SK-N-SH treated with all-trans-retinoic acid at 6 μM for 48 hours (cell line): Measurements from ENCODE around the gene NRAP.

Source experiments
- ATAC-seq: fragments of 200-7000 bp; cut with Tn5 transposase; 3 replicates; pipeline ENCODE4 v1.9.1; 2020; ENCODE audit warnings: mild to moderate bottlenecking, moderate library complexity
- ARNTL ChIP-seq: fragments of 450-650 bp; formaldehyde crosslinking; IDR thresholded peaks from 2 replicates; pipeline ENCODE4 v1.5.0; 2020; ENCODE audit warnings: low read depth, mild to moderate bottlenecking, moderate library complexity, borderline replicate concordance
- BACH2 ChIP-seq: fragments of 250-450 bp; sonication (Bioruptor Pico); IDR thresholded peaks from 2 replicates; pipeline ENCODE4 v1.9.0; 2021; ENCODE audit warnings: mild to moderate bottlenecking, borderline replicate concordance
- CREB5 ChIP-seq: fragments of 250-450 bp; sonication (Bioruptor Pico); IDR thresholded peaks from 2 replicates; pipeline ENCODE4 v1.5.1; 2020; ENCODE audit warnings: low read depth, mild to moderate bottlenecking, moderate library complexity
- CSDC2 ChIP-seq: fragments of 250-450 bp; sonication (Bioruptor Pico); IDR thresholded peaks from 2 replicates; pipeline ENCODE4 v1.5.0; 2020; ENCODE audit warnings: mild to moderate bottlenecking, moderate library complexity
- CSRNP3 ChIP-seq: fragments of 250-450 bp; sonication (Bioruptor Pico); IDR thresholded peaks from 2 replicates; pipeline ENCODE4 v1.5.1; 2021; ENCODE audit warnings: mild to moderate bottlenecking, moderate library complexity
- ESRRG ChIP-seq: fragments of 250-450 bp; sonication (Bioruptor Pico); IDR thresholded peaks from 2 replicates; pipeline ENCODE4 v1.6.1; 2021; ENCODE audit warnings: mild to moderate bottlenecking
- GLIS3 ChIP-seq: fragments of 250-450 bp; sonication (Bioruptor Pico); IDR thresholded peaks from 2 replicates; pipeline ENCODE4 v1.5.0; 2020; ENCODE audit warnings: mild to moderate bottlenecking, moderate library complexity
- ISL1 ChIP-seq: fragments of 250-450 bp; sonication (Bioruptor Pico); IDR thresholded peaks from 2 replicates; pipeline ENCODE4 v2.1.2; 2022; ENCODE audit warnings: mild to moderate bottlenecking, moderate library complexity
- OSR1 ChIP-seq: fragments of 250-450 bp; sonication (Bioruptor Pico); IDR thresholded peaks from 2 replicates; pipeline ENCODE4 v1.8.0; 2022; ENCODE audit warnings: moderate library complexity, mild to moderate bottlenecking, inconsistent platforms
- PATZ1 ChIP-seq: fragments of 250-450 bp; sonication (Bioruptor Pico); IDR thresholded peaks from 2 replicates; pipeline ENCODE4 v1.8.0; 2020; ENCODE audit warnings: mild to moderate bottlenecking, moderate library complexity, borderline replicate concordance
- POU6F1 ChIP-seq: fragments of 250-450 bp; sonication (Bioruptor Pico); IDR thresholded peaks from 2 replicates; pipeline ENCODE4 v1.8.0; 2021; ENCODE audit warnings: low read depth, mild to moderate bottlenecking, moderate library complexity, borderline replicate concordance
- PPARA ChIP-seq: fragments of 250-450 bp; sonication (Bioruptor Pico); IDR thresholded peaks from 2 replicates; pipeline ENCODE4 v1.5.0; 2020; ENCODE audit warnings: mild to moderate bottlenecking, borderline replicate concordance
- RARB ChIP-seq: fragments of 250-450 bp; sonication (Bioruptor Pico); IDR thresholded peaks from 2 replicates; pipeline ENCODE4 v1.8.0; 2021; ENCODE audit warnings: mild to moderate bottlenecking, moderate library complexity
- SNAI2 ChIP-seq: fragments of 250-450 bp; sonication (Bioruptor Pico); IDR thresholded peaks from 2 replicates; pipeline ENCODE4 v1.5.0; 2020; ENCODE audit warnings: mild to moderate bottlenecking, moderate library complexity
- TCF4 ChIP-seq: fragments of 250-450 bp; sonication (Bioruptor Pico); IDR thresholded peaks from 2 replicates; pipeline ENCODE4 v1.8.0; 2021; ENCODE audit warnings: mild to moderate bottlenecking, moderate library complexity, borderline replicate concordance
- TOX ChIP-seq: fragments of 250-450 bp; sonication (Bioruptor Pico); IDR thresholded peaks from 2 replicates; pipeline ENCODE4 v1.8.0; 2021; ENCODE audit warnings: mild to moderate bottlenecking, moderate library complexity, borderline replicate concordance
- TSHZ2 ChIP-seq: fragments of 250-450 bp; sonication (Bioruptor Pico); IDR thresholded peaks from 2 replicates; pipeline ENCODE4 v1.5.0; 2020; ENCODE audit warnings: mild to moderate bottlenecking, moderate library complexity
- ZC3H10 ChIP-seq: fragments of 250-450 bp; sonication (Bioruptor Pico); IDR thresholded peaks from 2 replicates; pipeline ENCODE4 v1.5.1; 2021; ENCODE audit warnings: mild to moderate bottlenecking, moderate library complexity
- ZFP3 ChIP-seq: fragments of 250-450 bp; sonication (Bioruptor Pico); IDR thresholded peaks from 2 replicates; pipeline ENCODE4 v1.5.0; 2020; ENCODE audit warnings: mild to moderate bottlenecking, moderate library complexity
- ZNF565 ChIP-seq: fragments of 450-650 bp; formaldehyde crosslinking; conservative IDR thresholded peaks from 2 replicates; pipeline ENCODE4 v1.5.0; 2020; ENCODE audit warnings: low read depth, mild to moderate bottlenecking, moderate library complexity
- ZNF70 ChIP-seq: fragments of 450-650 bp; formaldehyde crosslinking; IDR thresholded peaks from 2 replicates; pipeline ENCODE4 v1.5.0; 2020; ENCODE audit warnings: mild to moderate bottlenecking, moderate library complexity

NRAP gene

GRCh38 chr10:113620511-113620910 lies 43.3 kb downstream of the NRAP start:
- no peak for ATAC-seq
- TF ChIP-seq ZNF70 (CRISPR knock-in tag) = no peak
- TF ChIP-seq RARB = no peak
- TF ChIP-seq ZNF565 (CRISPR knock-in tag) = no peak
- TF ChIP-seq CSRNP3 = no peak
- no peak for TF ChIP-seq ARNTL (CRISPR knock-in tag)
- TF ChIP-seq TCF4 (CRISPR knock-in tag) = no peak
- TF ChIP-seq CSDC2 (CRISPR knock-in tag) = no peak
- no peak for TF ChIP-seq TOX (CRISPR knock-in tag)
- TF ChIP-seq ZC3H10 = no peak
- TF ChIP-seq ISL1 = no peak
- TF ChIP-seq BACH2 (CRISPR knock-in tag) = no peak
- no peak for TF ChIP-seq SNAI2 (CRISPR knock-in tag)
- TF ChIP-seq ZFP3 (CRISPR knock-in tag) = no peak
- TF ChIP-seq PPARA = no peak
- no peak for TF ChIP-seq OSR1
- no peak for TF ChIP-seq GLIS3 (CRISPR knock-in tag)

- no peak for TF ChIP-seq ZNF70 (CRISPR knock-in tag)
- no peak for TF ChIP-seq GLIS3 (CRISPR knock-in tag)
- no peak for TF ChIP-seq ZNF565 (CRISPR knock-in tag)
- TF ChIP-seq ZFP3 (CRISPR knock-in tag) = no peak
- no peak for TF ChIP-seq CSDC2 (CRISPR knock-in tag)
- TF ChIP-seq ARNTL (CRISPR knock-in tag) = no peak
- no peak for TF ChIP-seq CREB5 (CRISPR knock-in tag)
- no peak for TF ChIP-seq TCF4 (CRISPR knock-in tag)
- no peak for TF ChIP-seq BACH2 (CRISPR knock-in tag)
- TF ChIP-seq TSHZ2 (CRISPR knock-in tag) = no peak
- TF ChIP-seq, all 23 proteins: peak for 0
- ATAC-seq = no peak
These were observed 44.4 kb downstream of the NRAP start for GRCh38 chr10:113619401-113619800.

GRCh38 chr10:113618338-113618737 lies 45.5 kb downstream of the NRAP start:
- no peak for ATAC-seq
- no peak for TF ChIP-seq TCF4 (CRISPR knock-in tag)
- TF ChIP-seq CREB5 (CRISPR knock-in tag) = no peak
- TF ChIP-seq POU6F1 (CRISPR knock-in tag) = no peak
- TF ChIP-seq ESRRG (CRISPR knock-in tag) = no peak
- no peak for TF ChIP-seq CSRNP3
- no peak for TF ChIP-seq SNAI2 (CRISPR knock-in tag)
- TF ChIP-seq ZFP3 (CRISPR knock-in tag) = no peak
- no peak for TF ChIP-seq RARB
- TF ChIP-seq PPARA = no peak
- TF ChIP-seq OSR1 = no peak
- TF ChIP-seq PATZ1 (CRISPR knock-in tag) = no peak
- no peak for TF ChIP-seq ZC3H10
- TF ChIP-seq TSHZ2 (CRISPR knock-in tag) = no peak
- TF ChIP-seq TOX (CRISPR knock-in tag) = no peak
